ENCODE results near the gene SH3RF3. TPM values are rescaled to one million over a fixed set of nuclear protein-coding genes. Genes with fewer than 3 reads are reported as not detected.

The SH3RF3 gene
- total RNA-seq, 1 experiment from 2014 or later = 0.98 TPM

DNA sequence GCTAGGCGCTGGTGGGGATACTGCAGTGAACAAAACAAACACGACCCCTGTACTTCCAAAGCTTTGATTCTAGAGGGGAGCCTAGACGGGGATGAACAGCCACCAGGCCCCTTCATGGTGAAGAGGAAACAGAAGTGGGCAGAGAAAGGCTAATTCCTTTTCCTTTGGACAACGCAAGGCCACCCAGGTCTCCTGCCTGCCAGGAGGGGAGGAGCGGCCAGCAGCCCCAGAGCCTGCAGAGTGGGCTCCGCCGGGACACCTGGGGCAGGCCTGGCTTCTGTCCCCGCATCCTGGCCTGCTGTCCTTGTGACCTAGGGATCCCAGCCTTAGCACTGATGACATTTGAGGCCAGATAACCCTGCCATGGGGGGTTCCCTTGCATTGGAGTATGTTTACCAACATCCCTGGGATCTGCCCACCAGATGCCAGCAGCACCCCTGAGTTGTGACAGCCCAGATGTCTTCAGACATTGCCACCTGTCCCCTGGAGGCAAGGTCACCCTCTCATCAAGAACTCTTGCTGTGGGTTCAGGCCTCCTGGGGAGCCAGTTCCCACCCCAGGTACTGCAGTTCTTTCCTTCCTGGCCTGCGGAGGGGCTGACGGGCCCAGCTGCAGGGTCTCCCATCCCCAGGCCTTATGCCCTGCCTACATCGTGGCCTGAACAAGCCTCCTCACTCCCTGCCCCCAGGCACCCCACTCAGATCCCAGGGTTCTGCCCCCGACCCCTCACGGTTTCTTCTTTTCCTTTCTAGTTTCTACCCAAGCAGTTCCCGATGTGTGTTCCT is 359.1 kb downstream of the SH3RF3 start:
- Histone ChIP-seq H3K4me1 (no peaks in the 10 kb centered on the region), H3K9me3 (no peaks in the 10 kb centered on the region), H3K27me3 (replicated peaks; ENCODE audit: control insufficient read depth, insufficient read depth, low read length) (no peaks in the 10 kb centered on the region), H3K4me3 (ENCODE audit: low read depth, low read length) (no peak overlapping the region), H3K36me3 (ENCODE audit: control insufficient read depth, insufficient read depth, low read length) (no peaks in the 10 kb centered on the region)
- POLR2A ChIA-PET = no interaction called here
- no TSS peak for BruUV-seq (replicated peaks)
- peaks cover 4% of the 10 kb centered on the region for H3K27me3 Mint-ChIP-seq (ENCODE audit: insufficient read depth, unreplicated experiment)
- no peak overlapping the region for H3K27ac Mint-ChIP-seq (ENCODE audit: unreplicated experiment)
- CTCF ChIA-PET = no interaction called here
- H3K9me3 Mint-ChIP-seq (ENCODE audit: unreplicated experiment) = no peaks in the 10 kb centered on the region
- DNase-seq = no peak
- intact Hi-C loops (cut with micrococcal nuclease; ENCODE audit: unreplicated experiment) = no loop called here
- H3K36me3 Mint-ChIP-seq (ENCODE audit: insufficient read depth, unreplicated experiment) = no peaks in the 10 kb centered on the region
- TF ChIP-seq, protein P1, sequence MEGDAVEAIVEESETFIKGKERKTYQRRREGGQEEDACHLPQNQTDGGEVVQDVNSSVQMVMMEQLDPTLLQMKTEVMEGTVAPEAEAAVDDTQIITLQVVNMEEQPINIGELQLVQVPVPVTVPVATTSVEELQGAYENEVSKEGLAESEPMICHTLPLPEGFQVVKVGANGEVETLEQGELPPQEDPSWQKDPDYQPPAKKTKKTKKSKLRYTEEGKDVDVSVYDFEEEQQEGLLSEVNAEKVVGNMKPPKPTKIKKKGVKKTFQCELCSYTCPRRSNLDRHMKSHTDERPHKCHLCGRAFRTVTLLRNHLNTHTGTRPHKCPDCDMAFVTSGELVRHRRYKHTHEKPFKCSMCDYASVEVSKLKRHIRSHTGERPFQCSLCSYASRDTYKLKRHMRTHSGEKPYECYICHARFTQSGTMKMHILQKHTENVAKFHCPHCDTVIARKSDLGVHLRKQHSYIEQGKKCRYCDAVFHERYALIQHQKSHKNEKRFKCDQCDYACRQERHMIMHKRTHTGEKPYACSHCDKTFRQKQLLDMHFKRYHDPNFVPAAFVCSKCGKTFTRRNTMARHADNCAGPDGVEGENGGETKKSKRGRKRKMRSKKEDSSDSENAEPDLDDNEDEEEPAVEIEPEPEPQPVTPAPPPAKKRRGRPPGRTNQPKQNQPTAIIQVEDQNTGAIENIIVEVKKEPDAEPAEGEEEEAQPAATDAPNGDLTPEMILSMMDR (IDR thresholded peaks at IDR 0.05; ENCODE audit: insufficient read depth in 1 of 2, low read depth in 1 of 2, low read length in 1 of 2, severe bottlenecking in 1 of 2, unreplicated experiment in 1 of 2) = no peak
- H3K4me3 Mint-ChIP-seq (ENCODE audit: unreplicated experiment) = no peak overlapping the region
- no peaks in the 10 kb centered on the region for H3K4me1 Mint-ChIP-seq (ENCODE audit: low read depth, unreplicated experiment)

DNA sequence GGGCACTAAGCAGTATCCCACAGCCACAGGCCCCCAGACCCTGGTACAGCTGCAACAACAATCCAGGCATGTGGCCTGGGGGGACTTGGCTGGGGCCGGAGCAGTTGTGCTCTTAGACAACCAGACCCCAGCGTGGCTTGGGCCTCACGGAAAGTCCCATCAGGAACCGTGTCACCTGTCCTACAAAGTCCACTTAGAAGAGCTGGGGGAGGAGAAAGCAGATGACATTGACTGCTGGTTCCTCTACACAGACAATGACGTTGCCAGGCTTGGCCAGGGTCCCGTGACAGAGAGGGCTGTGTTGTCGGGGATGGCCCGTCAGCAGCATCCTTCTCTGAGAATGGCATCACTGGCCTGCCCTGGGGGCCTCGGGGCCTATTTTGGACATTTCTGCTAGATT is 360.3 kb downstream of the SH3RF3 start:
- ChIA-PET CTCF (interaction anchor here (0.8 kb wide), 1 partner anchor 21 kb away, joined by 3 read pairs; no protein-coding TSS in a partner anchor), POLR2A (no interaction called here)
- no peak overlapping the region for H3K4me3 ChIP-seq (ENCODE audit: low read depth, low read length)
- H3K4me1 ChIP-seq = no peaks in the 10 kb centered on the region
- TF ChIP-seq, protein P1 (IDR thresholded peaks at IDR 0.05; ENCODE audit: insufficient read depth in 1 of 2, low read depth in 1 of 2, low read length in 1 of 2, severe bottlenecking in 1 of 2, unreplicated experiment in 1 of 2) = no peak
- Mint-ChIP-seq H3K27ac (ENCODE audit: unreplicated experiment) (no peak overlapping the region), H3K9me3 (ENCODE audit: unreplicated experiment) (no peaks in the 10 kb centered on the region), H3K4me1 (ENCODE audit: low read depth, unreplicated experiment) (no peaks in the 10 kb centered on the region), H3K27me3 (ENCODE audit: insufficient read depth, unreplicated experiment) (no peaks in the 10 kb centered on the region), H3K36me3 (ENCODE audit: insufficient read depth, unreplicated experiment) (no peaks in the 10 kb centered on the region), H3K4me3 (ENCODE audit: unreplicated experiment) (no peak overlapping the region)
- no peaks in the 10 kb centered on the region for H3K9me3 ChIP-seq
- H3K36me3 ChIP-seq (ENCODE audit: control insufficient read depth, insufficient read depth, low read length) = no peaks in the 10 kb centered on the region
- H3K27me3 ChIP-seq (replicated peaks; ENCODE audit: control insufficient read depth, insufficient read depth, low read length) = no peaks in the 10 kb centered on the region
- intact Hi-C loops (cut with micrococcal nuclease; ENCODE audit: unreplicated experiment) = no loop called here
- no peak for DNase-seq
- BruUV-seq (replicated peaks) = no TSS peak

DNA sequence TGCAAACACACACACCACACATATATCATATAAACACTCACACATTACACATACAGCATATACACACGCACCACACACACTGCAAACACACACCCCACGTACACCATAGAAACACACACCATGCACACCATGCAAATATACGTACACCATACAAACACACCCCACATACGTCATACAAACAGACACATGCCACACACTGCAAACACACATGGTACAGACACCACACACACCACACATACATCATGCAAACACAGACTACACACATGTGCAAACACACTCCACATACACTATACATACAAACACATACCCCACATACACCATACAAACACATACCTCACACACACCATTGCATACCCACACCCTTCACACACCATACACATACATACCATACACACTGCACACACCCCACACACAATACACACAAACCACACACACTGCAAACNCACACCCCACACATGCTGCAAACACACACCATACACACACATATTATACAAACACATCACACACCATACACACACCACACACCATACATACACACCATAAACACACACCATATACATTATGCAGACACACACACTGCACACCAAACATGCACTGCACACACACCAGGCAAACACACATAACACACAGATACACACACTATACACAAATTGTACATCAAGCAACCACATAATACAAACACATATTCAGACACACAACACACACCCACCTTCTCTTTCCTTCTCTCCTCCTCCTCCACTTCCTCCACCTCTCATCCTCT is 364.4 kb downstream of the SH3RF3 start:
- POLR2A ChIA-PET = no interaction called here
- Mint-ChIP-seq H3K36me3 (ENCODE audit: insufficient read depth, unreplicated experiment) (no peaks in the 10 kb centered on the region), H3K27me3 (ENCODE audit: insufficient read depth, unreplicated experiment) (no peaks in the 10 kb centered on the region), H3K27ac (ENCODE audit: unreplicated experiment) (no peak overlapping the region), H3K9me3 (ENCODE audit: unreplicated experiment) (no peaks in the 10 kb centered on the region), H3K4me3 (ENCODE audit: unreplicated experiment) (no peak overlapping the region), H3K4me1 (ENCODE audit: low read depth, unreplicated experiment) (no peaks in the 10 kb centered on the region)
- BruUV-seq (replicated peaks) = no TSS peak
- Histone ChIP-seq H3K27me3 (replicated peaks; ENCODE audit: control insufficient read depth, insufficient read depth, low read length) (no peaks in the 10 kb centered on the region), H3K4me1 (no peaks in the 10 kb centered on the region), H3K9me3 (no peaks in the 10 kb centered on the region), H3K4me3 (ENCODE audit: low read depth, low read length) (no peak overlapping the region), H3K36me3 (ENCODE audit: control insufficient read depth, insufficient read depth, low read length) (no peaks in the 10 kb centered on the region)
- CTCF ChIA-PET = interaction anchor here (0.9 kb wide), 1 partner anchor 17 kb away, joined by 3 read pairs; no protein-coding TSS in a partner anchor
- no peak for DNase-seq
- TF ChIP-seq, protein P1 (IDR thresholded peaks at IDR 0.05; ENCODE audit: insufficient read depth in 1 of 2, low read depth in 1 of 2, low read length in 1 of 2, severe bottlenecking in 1 of 2, unreplicated experiment in 1 of 2) = no peak
- intact Hi-C loops (cut with micrococcal nuclease; ENCODE audit: unreplicated experiment) = no loop called here

Data from Caco-2 (cell line).